Frontal cortex (tissue), 4 donors: ENCODE data around the gene TEX51. TPM values are rescaled to one million over a fixed set of nuclear protein-coding genes. Genes with fewer than 3 reads are reported as not detected.

ENCODE experiments used
- DNase-seq, 2 donors: peaks; one replicate each; pipeline ENCODE4 v3.0.0; 2012; ENCODE audit warnings: low spot score in 2 of 2
- FAIRE-seq: peaks from 2 replicates; lab custom pipeline; 2012; peaks lifted over from hg19 to GRCh38; lab: Jason Lieb, UNC
- total RNA-seq: library from RNA; depleted of rRNA; stranded (reverse); fragments of >200 nt; gene quantifications from one replicate; pipeline ENCODE4 v1.2.3, GENCODE V29; 2014
- donor health status: control.
- donor health status: control.
- donor health status: control.

The TEX51 gene
- total RNA-seq: not detected

DNA sequence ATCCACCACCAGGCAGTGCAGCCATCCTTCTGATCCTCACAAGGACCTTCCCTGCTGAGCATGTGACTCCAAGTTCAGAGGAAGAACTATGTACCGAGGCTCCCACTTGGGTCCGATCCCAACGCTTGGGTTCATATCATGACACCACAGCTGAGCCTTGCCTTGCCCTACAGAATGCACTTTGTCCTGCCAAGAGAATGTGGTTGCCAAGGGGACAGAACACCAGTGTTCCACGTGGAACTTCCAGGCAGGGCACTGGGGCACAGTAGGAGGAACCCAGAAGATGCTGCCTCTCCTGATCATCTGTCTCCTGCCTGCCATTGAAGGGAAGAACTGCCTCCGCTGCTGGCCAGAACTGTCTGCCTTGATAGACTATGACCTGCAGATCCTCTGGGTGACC lies at the start of gene TEX51:
TSS of gene TEX51 (plus strand) at position 255 of the 400 bp plus-strand sequence. CDS start at position 284, 29 bp downstream.
- FAIRE-seq: no peak

DNA sequence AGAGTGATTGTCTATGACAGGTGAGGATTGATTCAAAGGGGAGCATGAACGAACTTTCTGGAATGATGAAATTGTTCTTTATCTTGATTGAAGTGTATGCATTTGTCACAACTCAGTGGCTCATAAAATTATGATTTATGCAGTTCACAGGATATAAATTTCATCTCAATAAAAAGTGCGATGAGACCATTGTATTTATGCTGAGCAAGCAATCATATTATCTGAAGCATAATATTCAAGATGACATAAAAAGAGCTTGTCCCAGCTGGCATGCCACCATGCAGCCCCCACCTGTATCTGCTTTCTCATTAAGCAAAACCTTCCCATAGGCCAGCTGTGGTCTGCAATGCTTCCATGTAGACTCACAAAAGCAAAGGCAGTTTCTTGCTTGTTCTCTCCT lies 49.6 kb upstream of the TEX51 start:
- DNase-seq: no peak
- FAIRE-seq: no peak

More for the DNA sequence above, at the start of gene TEX51:
- DNase-seq: no peak

DNA sequence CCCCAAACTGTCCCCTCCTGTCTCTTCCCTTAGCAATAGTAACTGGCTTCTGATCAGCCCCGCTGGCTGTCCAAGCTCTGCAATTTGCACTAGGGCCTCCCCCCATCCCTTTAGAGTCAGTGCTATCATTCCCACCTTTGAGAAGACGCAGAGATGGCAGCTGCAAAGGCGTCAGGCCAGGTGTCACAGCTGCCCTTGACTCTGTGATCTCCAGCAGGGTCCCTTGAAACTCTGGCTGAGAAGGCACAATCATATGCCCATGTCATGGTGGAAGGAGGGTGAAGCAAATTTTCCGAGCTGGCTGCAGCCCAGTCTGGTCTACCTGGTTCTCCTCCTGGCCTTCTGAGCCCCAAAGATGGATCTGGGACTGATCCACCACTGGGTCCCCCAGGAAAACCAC lies 49.2 kb upstream of the TEX51 start:
- FAIRE-seq (no peak), DNase-seq (no peak)

DNA sequence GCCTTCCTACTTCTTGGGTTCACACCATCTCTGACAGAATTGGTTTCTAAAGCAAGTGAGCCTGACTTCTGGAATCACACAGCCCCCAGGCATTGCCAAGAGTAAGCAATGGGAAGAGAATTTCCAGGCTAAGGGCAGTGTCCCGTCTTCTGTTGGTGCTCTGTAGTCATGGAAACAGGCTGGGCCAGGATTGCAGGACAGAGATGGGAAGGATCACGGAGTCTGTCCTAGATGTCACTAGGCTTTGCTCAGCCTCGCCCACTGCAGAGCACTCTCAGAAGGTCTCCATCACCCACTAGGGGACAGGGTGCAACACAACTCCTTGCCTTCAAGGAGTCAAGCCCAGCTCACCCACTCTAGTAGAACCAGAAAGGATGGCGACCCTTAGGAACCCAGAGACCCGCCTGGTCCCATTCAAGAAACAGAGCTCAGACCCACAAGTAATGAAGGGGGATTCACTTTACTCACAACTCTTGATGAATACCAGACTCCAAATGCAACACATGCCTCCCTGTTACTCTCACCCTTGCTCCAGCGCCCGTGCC lies 48.6 kb upstream of the TEX51 start:
- DNase-seq (no peak), FAIRE-seq (no peak)

DNA sequence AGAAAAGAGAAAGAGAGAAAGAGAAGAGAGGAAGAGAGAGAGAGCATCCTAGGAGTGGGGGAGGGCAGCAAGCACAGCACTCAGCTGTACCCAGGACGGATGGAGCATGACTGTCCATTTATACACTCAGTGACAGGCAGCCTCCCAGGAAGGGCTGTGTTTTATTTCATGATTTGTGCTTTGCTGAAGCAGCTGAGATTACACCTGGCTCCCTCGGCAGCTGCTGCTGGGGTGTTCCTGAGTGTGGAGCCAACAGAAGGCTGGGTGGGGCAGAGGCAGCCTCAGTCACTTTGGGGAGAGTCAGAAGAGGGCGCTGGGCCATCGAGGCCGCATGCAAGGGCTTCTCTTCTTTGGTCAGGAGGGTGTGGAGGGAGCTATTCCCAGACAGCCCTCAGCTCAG lies 47.8 kb upstream of the TEX51 start:
- FAIRE-seq (no peak), DNase-seq (no peak)

DNA sequence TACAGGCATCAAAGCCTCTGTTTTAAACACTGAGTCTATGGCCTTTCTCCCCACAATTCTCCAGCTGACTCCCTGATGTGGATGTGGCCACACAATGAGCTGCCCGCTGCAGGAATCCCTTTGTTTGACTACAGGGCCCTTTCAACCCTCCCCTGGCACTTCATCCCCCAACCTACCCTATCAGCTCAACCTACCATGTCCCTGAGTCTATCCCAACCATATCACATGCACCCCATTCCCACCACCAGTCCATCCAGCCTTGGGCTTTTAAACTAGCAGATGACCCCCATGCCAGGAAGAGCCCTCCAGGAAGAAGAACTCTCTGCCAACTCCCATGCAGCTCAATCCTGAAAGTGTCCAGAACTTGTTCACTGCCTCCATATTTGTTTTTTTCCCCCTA lies 46.9 kb upstream of the TEX51 start:
- DNase-seq (no peak), FAIRE-seq (no peak)

DNA sequence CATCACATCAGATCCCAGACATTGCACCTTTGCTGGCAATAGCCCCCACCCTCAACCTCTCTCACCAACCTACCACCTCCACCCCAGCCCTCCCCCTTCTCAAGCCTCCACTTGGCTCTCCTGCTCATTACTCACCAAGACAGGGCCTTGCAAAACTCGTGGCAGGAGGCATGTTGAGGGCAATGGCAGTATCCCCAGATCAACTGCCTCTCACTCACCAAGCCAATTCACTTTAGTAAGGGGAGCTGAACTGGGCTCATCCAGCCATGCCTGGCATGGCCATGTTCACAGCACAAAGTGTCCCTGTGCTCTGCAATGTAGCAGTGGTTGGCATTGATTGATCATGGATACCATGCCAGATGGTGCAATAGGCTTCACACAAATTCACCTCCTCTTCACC lies 46.3 kb upstream of the TEX51 start:
- no peak for FAIRE-seq
- DNase-seq: no peak

DNA sequence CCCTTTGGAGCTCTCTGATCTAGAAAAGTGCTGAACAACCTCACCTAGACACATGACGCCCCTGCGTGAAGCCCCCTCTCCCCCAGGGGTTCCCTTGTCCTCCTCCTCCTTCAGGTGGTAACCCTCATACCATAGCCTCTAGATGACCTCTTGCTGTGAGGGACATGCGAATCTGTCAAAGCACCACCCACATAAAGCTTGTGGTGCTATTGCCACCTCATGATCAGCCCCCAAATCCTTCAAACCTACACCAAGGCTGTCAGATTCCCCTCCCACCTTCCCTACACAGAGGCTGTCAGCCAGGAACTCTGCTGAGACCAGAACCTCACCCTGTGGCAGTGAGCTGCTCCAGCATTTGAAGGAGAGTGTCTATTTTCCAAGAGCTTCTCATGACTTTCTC lies 43.1 kb upstream of the TEX51 start:
- FAIRE-seq (no peak), DNase-seq (no peak)

DNA sequence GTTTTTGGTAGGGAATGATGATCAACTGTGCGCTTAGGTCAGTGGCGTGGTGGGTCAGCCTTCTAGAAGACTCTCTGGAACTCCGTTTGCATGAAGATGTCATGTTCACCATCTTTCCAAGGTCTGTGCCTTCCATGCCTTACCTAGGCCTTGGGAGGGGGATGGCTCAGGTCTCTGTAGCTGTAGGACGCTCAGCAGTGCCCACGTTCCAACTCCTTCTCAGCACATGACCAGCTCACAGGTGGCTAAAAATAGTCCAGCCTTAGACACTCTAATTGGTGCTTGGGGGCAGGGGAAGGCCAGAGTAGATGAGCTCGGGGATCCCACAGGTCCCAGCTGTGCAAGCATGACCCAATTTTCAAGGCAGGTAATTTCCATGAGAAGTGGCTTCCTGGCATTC lies 42.3 kb upstream of the TEX51 start:
- no peak for DNase-seq

DNA sequence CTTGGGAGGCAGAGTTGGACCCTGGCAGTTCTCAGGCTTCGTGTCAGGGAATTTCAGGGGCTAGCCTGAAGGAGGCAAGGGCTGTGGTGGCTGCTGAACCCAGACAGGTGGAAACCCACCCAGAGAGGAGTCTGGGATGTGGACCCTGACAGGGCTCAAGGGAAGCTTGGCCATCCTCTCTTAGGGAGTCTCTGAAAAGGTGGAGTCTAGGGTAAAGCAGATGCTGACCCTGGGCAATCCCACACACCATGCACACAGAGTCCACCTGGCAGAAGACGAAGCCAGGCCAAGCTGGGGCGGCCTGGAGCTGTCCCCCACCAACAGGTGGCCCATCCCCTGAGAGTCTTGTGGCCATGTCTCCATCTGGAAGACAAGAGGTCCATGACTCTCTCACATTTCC lies 41.2 kb upstream of the TEX51 start:
- FAIRE-seq (no peak), DNase-seq (no peak)

More for the DNA sequence above, 42.3 kb upstream of the TEX51 start:
- FAIRE-seq: no peak

DNA sequence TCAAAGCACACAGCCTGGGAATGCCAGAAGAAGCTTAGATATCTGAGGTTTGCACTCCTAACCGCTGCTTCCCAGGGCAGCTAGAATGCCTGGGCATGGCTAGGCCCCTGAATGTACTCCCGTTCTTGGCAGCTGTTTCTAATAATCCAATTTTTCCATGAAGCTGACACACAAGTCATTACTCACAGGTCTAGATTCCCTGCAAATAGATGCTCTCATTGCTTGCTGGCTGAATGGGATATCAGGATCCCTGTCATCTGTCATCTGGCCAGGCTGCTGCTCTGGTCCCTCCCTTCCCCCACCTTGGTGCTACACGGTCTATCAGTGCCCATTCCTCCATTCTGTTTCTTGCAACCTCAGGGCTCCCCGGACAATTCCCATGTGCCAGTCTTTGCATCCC lies 40.7 kb upstream of the TEX51 start:
- FAIRE-seq (no peak), DNase-seq (no peak)

DNA sequence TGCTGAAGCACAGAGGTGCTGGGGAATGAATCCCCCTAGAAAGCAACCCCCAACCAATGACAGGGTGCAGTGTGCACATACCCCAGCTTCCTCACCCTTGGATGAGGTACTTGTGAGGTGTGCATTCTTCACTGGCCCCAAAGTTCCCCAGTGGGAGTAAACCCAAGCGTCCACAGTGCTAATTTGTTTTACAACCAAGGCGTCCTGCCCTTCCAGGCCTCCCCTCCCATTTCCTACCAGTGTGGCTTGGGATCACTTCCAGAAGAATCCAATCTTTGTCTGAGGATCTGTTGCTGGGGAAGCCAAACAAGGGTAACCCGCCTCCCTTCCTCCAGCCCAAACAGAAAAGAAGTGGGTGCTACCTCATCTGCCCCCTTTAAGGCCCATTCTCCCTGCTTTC lies 40.3 kb upstream of the TEX51 start:
- DNase-seq (no peak), FAIRE-seq (no peak)

DNA sequence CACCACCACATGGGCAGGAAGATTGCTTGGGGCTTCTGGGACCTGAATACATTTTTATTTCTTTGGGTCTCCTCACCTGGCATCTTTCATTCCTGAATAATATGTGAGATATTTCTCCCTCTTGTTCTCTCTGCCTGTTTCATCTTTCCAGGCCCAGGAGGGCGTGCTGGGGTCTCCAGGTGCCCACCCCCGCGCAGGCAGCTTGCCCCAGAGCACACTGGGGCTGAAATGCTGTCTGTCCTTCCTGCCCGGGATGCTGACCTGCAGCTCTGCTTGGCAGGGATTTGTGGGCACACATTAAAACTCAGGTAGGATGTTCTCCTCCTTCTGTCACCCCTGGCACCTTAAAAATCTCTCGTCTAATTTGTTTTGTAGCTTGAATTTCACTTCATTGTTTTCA lies 39.7 kb upstream of the TEX51 start:
- DNase-seq (no peak), FAIRE-seq (no peak)

DNA sequence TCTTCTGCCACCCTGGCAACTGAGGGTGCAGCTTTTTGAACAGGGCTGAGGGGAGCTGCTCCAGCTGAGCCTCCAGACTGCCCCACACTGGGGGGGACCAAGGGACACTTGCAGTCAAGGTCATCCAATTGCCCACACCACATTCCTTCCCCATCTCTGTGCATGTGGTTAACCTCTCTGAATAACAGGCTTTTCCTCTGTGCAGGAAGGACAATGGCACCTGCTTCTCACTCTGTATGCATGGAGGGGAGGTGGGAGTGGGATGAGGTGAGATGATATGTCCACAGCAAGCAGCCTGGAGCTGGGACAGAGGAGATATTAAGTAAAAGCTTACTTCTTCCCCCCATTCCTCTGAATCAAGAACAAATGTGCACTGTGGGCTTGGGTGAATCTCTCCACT lies 39.1 kb upstream of the TEX51 start:
- DNase-seq (no peak), FAIRE-seq (no peak)

DNA sequence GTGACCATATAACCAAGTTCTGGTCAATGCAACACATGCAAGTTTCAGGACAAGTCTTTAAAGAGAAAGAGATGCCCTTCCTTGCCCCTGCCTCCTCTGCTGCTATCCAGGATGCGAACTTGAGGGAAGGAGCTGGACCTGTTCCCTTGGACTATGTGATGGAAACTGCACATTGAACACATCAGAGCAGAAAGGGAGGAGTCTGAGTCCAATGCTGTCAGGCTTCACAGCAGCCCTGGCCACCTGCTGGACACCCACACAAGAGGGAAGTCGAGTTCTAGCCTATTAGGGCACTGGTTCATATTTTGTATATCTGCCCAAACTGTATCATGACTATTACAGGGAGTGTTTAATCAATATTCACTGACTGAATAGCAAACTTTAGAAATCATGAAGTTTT lies 38.3 kb upstream of the TEX51 start:
- DNase-seq: no peak
- FAIRE-seq: no peak

DNA sequence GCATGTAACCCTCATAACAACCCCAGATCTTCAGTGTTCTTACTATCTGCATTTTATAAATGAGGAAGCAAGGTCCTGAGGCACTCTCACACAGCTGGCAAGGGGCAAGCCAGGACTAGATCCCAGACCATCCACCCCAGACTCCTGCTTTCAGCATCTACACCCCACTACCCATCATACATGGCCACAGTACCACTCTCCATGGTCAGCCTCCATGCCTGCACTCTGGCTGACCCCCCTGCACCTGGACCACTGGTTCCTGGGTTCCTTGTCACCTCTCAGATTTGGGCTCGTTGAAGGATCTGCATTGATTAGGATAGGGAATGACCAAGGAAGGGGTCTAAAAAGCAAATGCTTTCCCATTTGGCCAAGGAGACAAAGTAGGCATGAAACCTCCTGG lies 36.0 kb upstream of the TEX51 start:
- DNase-seq (no peak), FAIRE-seq (no peak)

DNA sequence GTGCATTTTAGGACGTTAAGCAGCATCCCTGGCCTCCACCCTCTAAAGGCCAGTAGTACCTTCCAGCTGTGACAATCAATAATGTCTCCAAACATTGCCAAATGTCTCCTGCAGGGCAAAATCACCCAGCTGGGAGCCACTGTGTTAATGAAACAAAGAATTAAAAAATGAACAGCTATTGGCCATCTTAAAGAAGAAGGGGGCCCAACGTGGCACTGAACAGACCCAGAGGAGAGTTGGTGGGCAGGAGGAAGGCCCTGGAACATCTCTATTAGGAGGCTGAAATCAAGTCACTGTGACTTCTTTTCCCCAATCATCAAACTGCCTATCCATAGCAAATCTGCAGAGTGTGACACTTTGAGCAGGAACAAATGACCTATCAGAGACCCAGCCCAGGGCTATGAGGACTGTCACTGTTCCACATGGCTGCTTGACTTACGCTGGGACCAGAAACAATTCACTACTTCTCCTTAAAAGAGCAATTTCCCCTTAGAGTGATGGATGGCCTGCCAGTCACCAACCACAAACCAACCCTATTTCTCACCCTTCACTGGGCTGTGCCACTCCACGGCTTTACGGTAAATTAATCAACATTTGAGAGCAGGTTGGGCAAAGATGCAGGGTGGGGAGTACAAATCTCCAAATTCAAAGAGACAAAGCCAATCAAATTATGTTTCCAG lies 35.2 kb upstream of the TEX51 start:
- FAIRE-seq (no peak), DNase-seq (no peak)

DNA sequence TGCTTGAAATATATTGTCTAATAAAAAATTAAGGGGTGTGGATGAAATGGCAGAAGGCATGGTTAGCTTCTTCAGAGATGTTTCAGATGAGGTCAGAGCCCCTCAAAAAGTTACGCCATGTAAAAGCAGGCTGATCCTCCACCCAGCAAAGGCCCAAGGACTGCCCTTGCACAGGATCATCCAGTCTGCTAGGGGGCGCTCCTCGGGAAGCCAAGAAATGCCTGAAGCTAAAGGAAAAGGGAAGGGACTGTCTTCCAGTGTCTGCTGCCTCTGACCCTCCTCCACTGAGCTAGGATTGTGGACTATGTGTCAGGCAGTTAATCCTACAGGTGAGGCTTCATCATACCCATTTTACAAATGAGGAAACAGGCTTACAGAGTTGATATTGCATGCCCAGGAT lies 33.8 kb upstream of the TEX51 start:
- FAIRE-seq (no peak), DNase-seq (no peak)

DNA sequence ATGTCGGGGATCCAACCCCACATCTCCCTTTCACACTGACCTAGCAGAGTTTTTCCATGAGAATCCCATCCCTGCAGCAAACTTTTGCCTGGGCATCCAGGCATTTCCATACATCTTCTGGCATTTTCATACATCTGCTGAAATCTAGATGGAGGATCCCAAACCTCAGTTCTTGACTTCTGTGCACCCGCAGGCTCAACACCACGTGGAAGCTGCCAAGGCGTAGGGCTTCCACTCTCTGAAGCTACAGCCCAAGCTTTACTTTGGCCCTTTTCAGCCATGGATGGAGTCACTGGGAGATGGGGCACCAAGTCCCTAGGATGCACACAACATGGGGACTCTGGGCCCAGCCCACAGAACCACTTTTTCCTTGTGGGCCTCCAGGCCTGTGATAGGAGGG lies 32.2 kb upstream of the TEX51 start:
- FAIRE-seq: no peak
- DNase-seq: no peak

DNA sequence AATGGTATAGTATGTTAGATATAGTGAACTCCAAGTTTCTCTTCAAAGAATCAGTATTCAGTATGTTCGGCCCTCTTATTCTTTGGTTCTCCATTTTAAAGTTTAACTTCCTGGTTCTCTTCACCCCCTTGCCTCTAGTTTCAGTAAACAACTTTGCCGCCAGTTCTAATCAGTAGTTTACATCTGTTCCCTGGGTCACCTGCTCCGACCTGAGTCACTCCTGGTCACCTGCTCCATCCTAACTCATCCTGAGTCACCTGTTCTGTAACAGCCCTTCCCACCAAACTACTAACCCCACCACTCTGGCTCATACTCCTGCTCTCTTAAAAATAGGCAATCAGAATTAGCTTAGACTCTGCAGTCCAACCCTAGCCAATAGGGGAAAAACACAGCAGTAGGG lies 23.7 kb upstream of the TEX51 start:
- DNase-seq (no peak), FAIRE-seq (no peak)

DNA sequence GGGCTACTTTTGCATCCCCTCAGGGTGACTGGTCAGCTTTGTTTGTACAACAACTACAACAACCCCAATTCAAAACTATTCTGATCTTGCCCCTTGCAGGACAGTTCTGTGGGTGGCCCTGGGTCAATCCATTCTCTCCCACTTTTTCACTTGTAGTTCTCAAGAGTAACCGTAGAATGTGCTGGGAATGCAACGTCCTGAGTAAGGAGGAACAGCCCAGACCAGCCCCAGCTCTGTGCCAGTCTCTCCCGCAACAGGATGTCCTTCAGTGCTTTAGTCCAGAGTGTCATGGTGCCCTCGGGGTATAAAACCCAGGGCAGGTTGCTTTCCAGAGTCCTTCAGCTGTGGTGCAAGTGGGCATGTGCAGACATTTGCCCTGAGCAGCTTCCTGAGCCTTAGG lies 22.1 kb upstream of the TEX51 start:
- DNase-seq: no peak
- FAIRE-seq: no peak

DNA sequence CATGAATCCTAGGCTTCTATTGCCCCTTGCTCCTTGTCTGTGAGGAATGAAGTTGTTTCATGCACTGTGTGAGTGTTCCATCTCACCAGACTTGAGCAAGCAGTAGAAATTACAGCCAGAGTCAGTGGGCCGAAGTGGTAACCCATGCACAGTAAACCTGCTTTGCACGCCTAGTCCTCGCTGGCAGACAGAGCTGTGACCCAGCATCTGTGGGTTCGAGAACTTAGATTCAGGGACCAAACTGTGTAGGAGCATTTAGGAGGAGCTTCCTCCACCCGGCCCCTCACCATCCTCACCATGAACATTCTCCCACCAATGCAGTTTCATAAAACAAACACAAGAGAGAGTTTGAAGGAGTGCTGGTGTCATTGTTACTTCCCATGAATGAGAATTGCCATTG lies 21.6 kb upstream of the TEX51 start:
- no peak for FAIRE-seq
- DNase-seq: no peak
